NCI-H1694 treated with DMSO at 0.1 percent for 48 hours (cell line): ENCODE data around the gene HIVEP1.

Experiments used
- DNase-seq: peaks from one replicate; lab custom pipeline; 2025; lab: John Stamatoyannopoulos, UW

The HIVEP1 gene

GRCh38 chr6:12020187-12020791 lies 8.2 kb downstream of the HIVEP1 start:
- no peak for DNase-seq

- no peak for DNase-seq
These were observed 10.4 kb downstream of the HIVEP1 start for GRCh38 chr6:12022481-12022880.

GRCh38 chr6:12022953-12023388 lies 10.9 kb downstream of the HIVEP1 start:
- no peak for DNase-seq

- no peak for DNase-seq
These were observed 12.1 kb downstream of the HIVEP1 start for GRCh38 chr6:12024216-12024615.

- DNase-seq: no peak
These were observed 12.8 kb downstream of the HIVEP1 start for GRCh38 chr6:12024699-12025434.

- DNase-seq: no peak
These were observed 14.0 kb downstream of the HIVEP1 start for GRCh38 chr6:12026120-12026519.

- DNase-seq: no peak
These were observed 14.7 kb downstream of the HIVEP1 start for GRCh38 chr6:12026833-12027232.

- DNase-seq: no peak
These were observed 16.1 kb downstream of the HIVEP1 start for GRCh38 chr6:12028213-12028612.

GRCh38 chr6:12029979-12030737 lies 18.0 kb downstream of the HIVEP1 start:
- no peak for DNase-seq

GRCh38 chr6:12030993-12031550 lies 19.0 kb downstream of the HIVEP1 start:
- DNase-seq: no peak

- no peak for DNase-seq
These were observed 20.9 kb downstream of the HIVEP1 start for GRCh38 chr6:12032783-12033573.

GRCh38 chr6:12033770-12034169 lies 21.7 kb downstream of the HIVEP1 start:
- no peak for DNase-seq

GRCh38 chr6:12034349-12034748 lies 22.2 kb downstream of the HIVEP1 start:
- DNase-seq: no peak

GRCh38 chr6:12034837-12035236 lies 22.7 kb downstream of the HIVEP1 start:
- no peak for DNase-seq

- no peak for DNase-seq
These were observed 24.7 kb downstream of the HIVEP1 start for GRCh38 chr6:12036766-12037165.

- no peak for DNase-seq
These were observed 25.7 kb downstream of the HIVEP1 start for GRCh38 chr6:12037798-12038197.

- no peak for DNase-seq
These were observed 27.7 kb downstream of the HIVEP1 start for GRCh38 chr6:12039540-12040459.

GRCh38 chr6:12047304-12047703 lies 35.2 kb downstream of the HIVEP1 start:
- DNase-seq: no peak

- DNase-seq: no peak
These were observed 35.8 kb downstream of the HIVEP1 start for GRCh38 chr6:12047792-12048432.

GRCh38 chr6:12048609-12049008 lies 36.5 kb downstream of the HIVEP1 start:
- no peak for DNase-seq
